Esophagus muscularis mucosa (tissue), 4 donors: ENCODE data around the gene NUDT21. TPM values are rescaled to one million over a fixed set of nuclear protein-coding genes. Genes with fewer than 3 reads are reported as not detected.
"Not testable (repeated sequence)": the region's sequence is repeated elsewhere in the genome, so short reads cannot be mapped to it uniquely, and the experiment has no call there.

Experiments
- DNase-seq: peaks from one replicate; pipeline ENCODE4 v3.0.0-alpha.2; 2017; ENCODE audit errors: extremely low spot score
- H3K27ac ChIP-seq, 4 donors: fragments of 200-600 bp; sonication (generic); replicated peaks in 1 of 4; 1 replicate in 3 of 4; 2 replicates in 1 of 4; pipeline ENCODE4 v1.5.1; 2016 to 2019; ENCODE audit warnings: mild to moderate bottlenecking in 1 of 4
- H3K27me3 ChIP-seq, 4 donors: fragments of 200-600 bp; sonication (generic); one replicate each; pipeline versions ENCODE4 v1.5.1 to v1.6.0; 2016 to 2019
- H3K36me3 ChIP-seq, 4 donors: fragments of 200-600 bp; sonication (generic); one replicate each; pipeline ENCODE4 v1.5.1; 2016 to 2019
- H3K4me1 ChIP-seq, 4 donors: fragments of 200-600 bp; sonication (generic); one replicate each; pipeline ENCODE4 v1.5.1; 2016 to 2019
- H3K4me3 ChIP-seq, 4 donors: fragments of 200-600 bp; sonication (generic); 1 replicate in 2 of 4; 2 replicates in 2 of 4; pipeline ENCODE4 v1.5.1; 2016 to 2019; ENCODE audit warnings: mild to moderate bottlenecking in 4 of 4, moderate library complexity in 1 of 4
- H3K9me3 ChIP-seq, 4 donors: fragments of 200-600 bp; sonication (generic); 1 replicate in 3 of 4; 2 replicates in 1 of 4; pipeline ENCODE4 v1.5.1; 2016 to 2019
- EP300 ChIP-seq: sonication (generic); formaldehyde crosslinking; IDR thresholded peaks from one replicate; pipeline ENCODE4 v1.6.1; 2017; ENCODE audit warnings: antibody characterized with exemption
- POLR2A ChIP-seq: fragments of 450-650 bp; IDR thresholded peaks from one replicate; pipeline ENCODE4 v1.6.1; 2017; ENCODE audit warnings: antibody characterized with exemption, moderate library complexity, mild to moderate bottlenecking, low read depth
- POLR2AphosphoS5 ChIP-seq, 2 donors: sonication (generic); formaldehyde crosslinking; IDR thresholded peaks; one replicate each; pipeline ENCODE4 v1.6.1; 2017; ENCODE audit warnings: antibody characterized with exemption in 2 of 2
- WGBS: methylation state at CpG from one replicate; pipeline ENCODE4 v1.1.5; 2018; 5-methylcytosine and 5-hydroxymethylcytosine counted together
- intact Hi-C: fragments of 100-400 bp; cut with DNase I; formaldehyde crosslinking; loops from one replicate; pipeline ENCODE4 v1.15.1; 2023
- total RNA-seq, 4 donors: library from RNA; depleted of rRNA; stranded (reverse); fragments of >200 nt; gene quantifications; one replicate each; pipeline versions ENCODE4 v1.1.0 to v1.2.1, GENCODE V29; 2016
- TF ChIP-seq, protein P1 (sequence below), 3 experiments: fragments of 200-600 bp in 2 of 3; fragments of 450-650 bp in 1 of 3; sonication (generic) in 2 of 3; IDR thresholded peaks; one replicate each; pipeline ENCODE4 v1.5.1; 2017 to 2019; ENCODE audit warnings: antibody characterized with exemption in 3 of 3, mild to moderate bottlenecking in 2 of 3, moderate library complexity in 1 of 3

NUDT21 gene
- total RNA-seq, 4 donors from 2014 or later, result 35.5 to 46.7 (median 39.9) TPM

- peaks cover 41 to 71% (median 61%) of the 10 kb centered on the region in 4 donors for H3K36me3 ChIP-seq
- intact Hi-C loops, result no loop called here
Observed at GRCh38 chr16:56400458-56400857, 50.7 kb downstream of the NUDT21 start.

DNA sequence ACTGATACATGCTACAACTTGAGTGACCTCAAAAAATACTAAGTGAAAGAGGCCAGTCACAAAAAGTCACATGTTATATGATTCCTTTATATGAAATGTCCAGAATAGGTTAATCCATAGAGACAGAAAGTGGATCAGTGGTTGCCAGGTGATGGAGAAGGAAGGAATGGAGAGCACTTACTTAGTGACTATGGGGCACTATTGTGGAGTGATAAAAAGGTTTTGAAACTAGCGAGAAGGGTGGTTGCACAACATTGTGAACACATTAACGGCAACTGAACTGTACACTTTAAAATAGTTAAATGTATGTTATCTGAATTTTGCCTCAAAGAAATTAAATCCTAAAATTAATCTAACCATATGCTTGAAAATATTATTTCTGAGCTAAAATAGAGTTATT, 51.6 kb downstream of the NUDT21 start:
- TF ChIP-seq POLR2A, result no peak
- no peak for TF ChIP-seq POLR2AphosphoS5 (IDR thresholded peaks at IDR 0.05)
- no peak for TF ChIP-seq EP300
- TF ChIP-seq, protein P1, sequence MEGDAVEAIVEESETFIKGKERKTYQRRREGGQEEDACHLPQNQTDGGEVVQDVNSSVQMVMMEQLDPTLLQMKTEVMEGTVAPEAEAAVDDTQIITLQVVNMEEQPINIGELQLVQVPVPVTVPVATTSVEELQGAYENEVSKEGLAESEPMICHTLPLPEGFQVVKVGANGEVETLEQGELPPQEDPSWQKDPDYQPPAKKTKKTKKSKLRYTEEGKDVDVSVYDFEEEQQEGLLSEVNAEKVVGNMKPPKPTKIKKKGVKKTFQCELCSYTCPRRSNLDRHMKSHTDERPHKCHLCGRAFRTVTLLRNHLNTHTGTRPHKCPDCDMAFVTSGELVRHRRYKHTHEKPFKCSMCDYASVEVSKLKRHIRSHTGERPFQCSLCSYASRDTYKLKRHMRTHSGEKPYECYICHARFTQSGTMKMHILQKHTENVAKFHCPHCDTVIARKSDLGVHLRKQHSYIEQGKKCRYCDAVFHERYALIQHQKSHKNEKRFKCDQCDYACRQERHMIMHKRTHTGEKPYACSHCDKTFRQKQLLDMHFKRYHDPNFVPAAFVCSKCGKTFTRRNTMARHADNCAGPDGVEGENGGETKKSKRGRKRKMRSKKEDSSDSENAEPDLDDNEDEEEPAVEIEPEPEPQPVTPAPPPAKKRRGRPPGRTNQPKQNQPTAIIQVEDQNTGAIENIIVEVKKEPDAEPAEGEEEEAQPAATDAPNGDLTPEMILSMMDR (IDR thresholded peaks at IDR 0.05), result no peak
- no peaks in the 10 kb centered on the region for H3K9me3 ChIP-seq
- peaks cover 36 to 61% (median 52%) of the 10 kb centered on the region in 4 donors for H3K36me3 ChIP-seq
- intact Hi-C loops, result no loop called here
- H3K27ac ChIP-seq, result no peak overlapping the region
- H3K4me1 ChIP-seq, result no peaks in the 10 kb centered on the region
- H3K27me3 ChIP-seq, result no peaks in the 10 kb centered on the region
- no peak for DNase-seq
- H3K4me3 ChIP-seq, result no peak overlapping the region
- WGBS, result 85% methylated on average over 2 of the region's 2 CpGs

More at GRCh38 chr16:56400458-56400857, 50.7 kb downstream of the NUDT21 start:
- Histone ChIP-seq H3K27me3 (no peaks in the 10 kb centered on the region), H3K9me3 (no peaks in the 10 kb centered on the region), H3K27ac (no peak overlapping the region), H3K4me1 (no peaks in the 10 kb centered on the region), H3K4me3 (no peak overlapping the region)
- 73% methylated on average over 5 of the region's 5 CpGs for WGBS
- DNase-seq, result peak; percentile 26
- TF ChIP-seq POLR2AphosphoS5 (IDR thresholded peaks at IDR 0.05) (no peak), EP300 (no peak), POLR2A (no peak)
- TF ChIP-seq, protein P1 (IDR thresholded peaks at IDR 0.05), result no peak

GRCh38 chr16:56399047-56399446, 52.1 kb downstream of the NUDT21 start:
- intact Hi-C loops, result no loop called here
- Histone ChIP-seq H3K27me3 (no peaks in the 10 kb centered on the region), H3K9me3 (no peaks in the 10 kb centered on the region), H3K27ac (no peak overlapping the region), H3K4me1 (no peaks in the 10 kb centered on the region), H3K4me3 (no peak overlapping the region), H3K36me3 (peaks cover 32 to 57% (median 47%) of the 10 kb centered on the region in 4 donors)
- TF ChIP-seq EP300 (no peak), POLR2A (no peak), POLR2AphosphoS5 (IDR thresholded peaks at IDR 0.05) (no peak)
- TF ChIP-seq, protein P1 (IDR thresholded peaks at IDR 0.05), result no peak
- 80% methylated on average over 2 of the region's 2 CpGs for WGBS
- no peak for DNase-seq

- H3K4me1 ChIP-seq, intact Hi-C loops, DNase-seq, H3K27me3 ChIP-seq, H3K4me3 ChIP-seq, H3K27ac ChIP-seq, H3K9me3 ChIP-seq: not testable (repeated sequence)
- WGBS, result 73% methylated on average over 3 of the region's 3 CpGs
- peaks cover 12 to 49% (median 37%) of the 10 kb centered on the region in 4 donors for H3K36me3 ChIP-seq
Observed at GRCh38 chr16:56396724-56397123, 54.4 kb downstream of the NUDT21 start.

GRCh38 chr16:56389554-56389953, 61.6 kb downstream of the NUDT21 start:
- no peak overlapping the region for H3K4me3 ChIP-seq
- intact Hi-C loops, result no loop called here
- no peaks in the 10 kb centered on the region for H3K9me3 ChIP-seq
- WGBS, result 91% methylated on average over 3 of the region's 3 CpGs
- H3K36me3 ChIP-seq, result peaks cover 46 to 80% (median 64%) of the 10 kb centered on the region in 4 donors
- TF ChIP-seq, protein P1 (IDR thresholded peaks at IDR 0.05), result no peak
- TF ChIP-seq POLR2AphosphoS5 (IDR thresholded peaks at IDR 0.05) (no peak), POLR2A (no peak), EP300 (no peak)
- H3K4me1 ChIP-seq, result no peaks in the 10 kb centered on the region
- no peak for DNase-seq
- no peaks in the 10 kb centered on the region for H3K27me3 ChIP-seq
- no peak overlapping the region for H3K27ac ChIP-seq
